ENCODE results near the gene INSYN2B. TPM values are rescaled to one million over a fixed set of nuclear protein-coding genes. Genes with fewer than 3 reads are reported as not detected.
"Not testable (repeated sequence)": the region's sequence is repeated elsewhere in the genome, so short reads cannot be mapped to it uniquely, and the experiment has no call there.

The INSYN2B gene
- total RNA-seq, 1 experiment from 2014 or later, result 11.1 TPM

DNA sequence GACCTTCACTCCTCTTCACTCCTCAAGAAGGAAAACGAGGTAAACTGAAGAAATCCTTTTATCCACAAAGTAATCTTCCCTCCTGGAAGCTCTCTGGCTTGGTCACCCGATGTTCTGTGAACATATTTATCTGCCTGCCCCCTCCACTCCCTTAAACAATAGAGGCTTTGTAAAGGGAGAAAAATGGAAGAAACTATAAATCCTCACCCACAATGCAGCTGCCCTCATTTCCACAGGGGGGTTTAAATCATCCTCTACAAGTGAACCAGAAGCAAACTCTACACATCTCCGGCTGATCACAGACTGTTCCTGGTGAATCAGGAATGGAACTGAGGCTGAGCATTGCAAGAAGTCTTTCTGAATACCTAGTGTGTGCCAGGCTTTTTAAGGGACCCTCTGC lies 7.2 kb downstream of the INSYN2B start:
- DNase-seq (ENCODE audit: low read depth), result no peak

DNA sequence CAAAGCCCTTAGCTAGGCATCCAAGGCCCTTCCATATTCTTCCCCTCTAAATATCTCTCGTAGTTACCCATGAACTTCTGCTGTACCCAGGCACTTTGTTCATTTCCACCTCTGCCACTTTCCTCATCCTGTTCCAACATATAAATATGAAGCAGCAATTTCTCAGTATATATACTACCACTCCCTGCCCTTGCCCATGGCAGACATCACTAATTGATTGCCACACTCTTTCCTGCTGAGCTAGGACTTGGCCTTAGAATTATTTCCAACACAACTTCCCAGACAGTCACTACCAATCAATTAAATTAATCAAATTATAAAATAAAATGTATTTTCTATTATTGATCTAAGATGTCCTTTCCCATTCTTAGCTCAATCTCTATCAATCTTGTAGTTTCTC lies 8.5 kb downstream of the INSYN2B start:
- no peak for DNase-seq (ENCODE audit: low read depth)

- peak; percentile 88 for DNase-seq (ENCODE audit: low read depth)
These were observed 9.2 kb downstream of the INSYN2B start for GRCh38 chr5:169970911-169971765.

DNA sequence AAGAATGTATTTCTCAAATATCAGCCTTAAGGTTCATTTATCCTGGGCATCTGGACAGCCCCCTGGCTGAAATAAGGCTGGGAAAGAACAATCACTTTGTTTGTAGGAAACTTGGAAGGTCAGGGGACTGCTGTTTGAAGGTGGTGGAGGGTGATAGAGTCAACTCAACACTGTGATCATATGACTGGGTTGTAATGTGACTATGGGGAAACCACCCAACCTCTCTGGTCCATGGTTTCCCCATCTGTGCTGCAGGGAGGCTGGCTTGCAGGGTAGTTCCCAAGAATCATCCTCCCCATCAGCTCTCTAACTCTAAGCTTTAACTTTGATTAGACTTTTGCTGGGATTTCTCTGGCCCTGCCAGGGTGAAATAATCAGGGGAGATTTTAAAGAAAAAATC lies 10.0 kb downstream of the INSYN2B start:
- DNase-seq (ENCODE audit: low read depth), result no peak

DNA sequence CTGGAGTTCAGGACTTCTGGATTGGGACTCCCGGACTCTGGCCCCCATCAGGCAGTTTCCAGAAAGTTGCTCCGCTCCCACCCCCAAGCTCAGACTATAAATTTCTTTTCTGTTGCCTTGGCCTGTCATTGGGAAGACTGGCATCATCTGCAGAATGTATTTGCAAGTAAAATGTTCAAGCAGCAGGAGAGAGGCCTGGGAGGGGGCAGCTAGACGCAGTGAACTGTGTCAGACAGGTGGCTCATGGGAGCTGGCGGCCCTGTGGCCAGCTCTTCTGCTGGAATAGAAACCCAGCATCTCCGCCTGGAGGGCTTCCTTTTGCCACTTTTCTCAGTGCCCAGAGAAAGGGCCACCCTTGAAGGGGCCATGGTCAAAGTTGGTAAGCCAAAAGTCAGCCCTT lies 16.0 kb downstream of the INSYN2B start:
- no peak for DNase-seq (ENCODE audit: low read depth)

GRCh38 chr5:169960659-169961058 lies 19.6 kb downstream of the INSYN2B start:
- no peak for DNase-seq (ENCODE audit: low read depth)

- DNase-seq (ENCODE audit: low read depth), result no peak
These were observed 22.0 kb downstream of the INSYN2B start for GRCh38 chr5:169958278-169958677.

DNA sequence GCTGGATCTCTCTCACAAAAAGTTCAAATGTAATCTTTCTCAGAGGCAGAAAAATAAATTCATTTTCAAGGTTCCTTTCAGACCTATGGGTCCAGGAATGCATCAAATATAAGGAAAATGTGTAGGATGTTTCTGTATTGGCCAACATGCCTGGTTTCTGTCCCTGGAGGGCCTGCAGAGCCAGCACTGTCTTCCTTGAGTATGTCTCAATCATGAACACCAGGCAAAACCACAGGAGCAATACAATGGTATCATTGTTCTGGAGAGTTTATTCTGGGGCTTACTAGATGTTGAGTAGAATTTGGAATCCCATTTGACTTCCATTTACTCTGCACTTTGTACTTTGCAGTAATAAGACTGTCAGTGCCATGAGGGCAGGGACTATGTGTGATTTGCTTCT lies 23.5 kb downstream of the INSYN2B start:
- DNase-seq (ENCODE audit: low read depth), result no peak

DNA sequence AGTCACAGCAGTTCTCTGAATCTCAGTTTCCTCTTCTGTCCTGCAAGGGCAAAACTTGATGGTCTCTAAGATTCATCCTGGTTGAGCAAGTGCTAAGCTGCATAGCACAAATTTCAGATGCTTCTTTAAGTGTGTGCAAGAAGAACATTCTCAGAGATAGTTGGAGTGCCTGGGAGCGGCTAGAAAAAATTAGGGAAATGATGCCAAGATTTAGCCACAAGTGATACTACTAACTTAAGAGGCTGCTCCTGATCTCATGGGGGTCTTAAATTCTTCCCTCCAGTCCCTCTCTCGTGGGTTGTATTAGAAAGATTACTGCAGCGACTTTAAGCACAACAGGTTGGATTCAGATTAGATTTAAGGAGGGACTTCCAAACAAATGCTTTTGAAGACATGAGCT lies 24.2 kb downstream of the INSYN2B start:
- no peak for DNase-seq (ENCODE audit: low read depth)

DNA sequence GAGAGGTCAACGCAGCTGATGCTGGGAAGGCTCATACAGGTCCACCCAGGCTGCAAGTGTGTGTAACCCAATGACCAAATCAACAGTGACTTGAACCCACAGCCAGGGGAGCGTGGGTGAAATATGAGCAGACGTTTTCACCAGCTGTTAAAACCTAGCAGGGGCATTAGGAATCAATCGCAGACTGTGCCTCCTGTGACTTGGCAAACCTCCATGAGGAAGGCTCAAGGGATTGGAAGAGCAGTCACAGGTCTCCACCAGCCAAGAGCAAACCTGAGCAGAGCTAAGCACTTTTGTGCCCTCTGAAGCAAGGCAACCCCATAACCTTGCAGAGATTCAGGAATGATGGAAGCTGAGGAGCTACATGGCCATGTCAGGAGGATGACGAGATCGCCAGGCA lies 25.5 kb downstream of the INSYN2B start:
- no peak for DNase-seq (ENCODE audit: low read depth)

DNA sequence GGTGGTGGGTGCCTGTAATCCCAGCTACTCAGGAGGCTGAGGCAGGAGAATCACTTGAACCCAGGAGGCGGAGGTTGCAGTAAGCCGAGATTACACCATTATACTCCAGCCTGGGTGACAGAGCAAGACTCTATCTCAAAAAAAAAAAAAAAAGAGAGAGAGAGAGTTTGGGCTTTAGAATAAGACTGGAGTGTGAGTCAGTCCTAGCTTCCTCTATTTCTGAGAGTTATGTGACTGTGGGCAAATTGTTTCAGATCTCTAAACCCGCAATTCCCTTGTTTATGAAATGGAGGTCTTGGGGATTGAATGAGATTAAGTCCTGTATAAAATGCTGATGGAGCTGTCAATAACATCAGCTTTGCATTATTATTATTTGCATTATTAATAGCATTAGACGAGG lies 27.1 kb downstream of the INSYN2B start:
- DNase-seq (ENCODE audit: low read depth), result not testable (repeated sequence)

GRCh38 chr5:169950333-169950732 lies 30.0 kb downstream of the INSYN2B start:
- DNase-seq (ENCODE audit: low read depth), result no peak

DNA sequence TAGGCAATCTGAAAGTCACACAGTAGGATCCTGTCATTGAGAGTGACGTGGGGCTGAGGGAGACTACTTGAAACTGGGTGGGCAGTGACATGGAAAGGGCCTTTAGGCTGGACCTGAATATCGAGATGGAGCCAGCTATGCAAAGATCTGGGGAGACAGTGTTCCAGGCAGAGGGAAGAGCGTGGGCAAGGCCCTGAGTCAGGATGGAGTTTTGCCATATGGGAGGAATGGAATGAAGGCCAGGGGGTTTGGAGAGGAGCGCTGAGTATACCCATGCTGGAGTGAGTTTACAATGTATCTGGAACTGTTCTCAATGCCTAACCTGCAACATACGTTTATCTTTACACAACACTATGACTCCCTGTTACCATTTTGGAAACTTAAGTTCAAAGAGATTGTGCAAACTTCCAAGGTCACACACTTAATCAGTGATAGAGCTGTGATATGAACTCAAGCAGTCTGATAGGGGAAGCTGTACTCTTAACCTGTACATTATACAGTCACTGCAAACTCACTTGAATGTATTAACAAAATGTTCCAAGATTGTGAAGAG lies 33.5 kb downstream of the INSYN2B start:
- no peak for DNase-seq (ENCODE audit: low read depth)

DNA sequence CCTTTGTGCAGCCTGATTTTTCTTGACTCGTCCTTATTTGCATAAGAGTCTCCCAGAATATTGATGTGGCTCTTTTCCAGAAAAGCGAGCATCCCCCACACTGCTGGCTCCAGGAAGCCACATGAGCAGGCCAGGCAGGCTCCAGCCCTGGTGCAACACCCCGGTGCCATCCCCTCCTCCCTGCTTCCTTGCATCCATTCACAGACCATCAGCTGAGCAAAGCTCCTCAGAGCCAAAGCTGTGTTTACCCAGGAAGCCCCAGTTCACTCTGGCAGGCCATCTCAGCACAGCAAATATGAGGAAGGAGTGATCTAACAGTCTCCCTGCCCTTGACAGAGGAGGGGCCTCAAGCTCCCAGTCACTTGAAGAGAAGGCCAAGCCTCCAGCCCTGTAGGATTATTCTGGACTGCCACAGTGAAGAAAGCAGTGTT lies 34.4 kb downstream of the INSYN2B start:
- DNase-seq (ENCODE audit: low read depth), result peak; percentile 65

DNA sequence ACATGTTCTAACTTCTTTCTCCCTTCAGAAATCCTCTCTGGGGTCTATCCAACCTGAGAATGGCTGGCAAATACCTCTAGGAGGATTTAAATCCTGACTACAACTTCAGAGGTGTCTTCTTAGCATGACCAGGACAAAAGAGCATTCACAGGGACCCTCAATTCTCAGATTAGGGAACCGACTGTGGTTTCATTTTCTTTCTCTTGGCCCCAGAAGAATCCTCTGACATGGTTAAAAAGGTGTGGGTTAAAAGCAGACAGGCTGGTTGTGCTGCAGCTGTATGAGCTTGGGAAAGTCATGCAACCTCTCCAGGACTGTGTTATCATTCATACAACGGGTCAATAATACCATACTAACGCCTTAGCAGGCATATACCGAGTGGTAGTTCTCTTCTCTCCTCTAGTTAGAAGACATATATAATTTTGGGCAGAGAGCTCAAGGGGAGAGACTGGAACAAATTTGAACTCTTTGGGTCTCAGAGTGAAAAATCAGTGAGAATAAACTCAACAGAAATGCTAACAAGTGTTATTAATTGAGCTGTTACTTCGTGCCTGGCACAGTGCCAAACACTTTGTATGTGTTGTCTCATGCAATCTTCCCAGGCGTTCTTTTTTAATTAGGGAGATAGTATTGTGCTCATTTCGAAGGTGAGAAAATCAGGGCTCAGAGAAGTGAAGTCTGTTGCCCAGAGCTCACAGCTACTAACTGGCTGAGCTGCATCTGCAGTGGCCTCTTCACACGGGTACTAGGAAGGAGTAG lies 35.2 kb downstream of the INSYN2B start:
- no peak for DNase-seq (ENCODE audit: low read depth)

- no peak for DNase-seq (ENCODE audit: low read depth)
These were observed 36.2 kb downstream of the INSYN2B start for GRCh38 chr5:169944115-169944514.

GRCh38 chr5:169943026-169943425 lies 37.3 kb downstream of the INSYN2B start:
- no peak for DNase-seq (ENCODE audit: low read depth)

GRCh38 chr5:169942181-169942580 lies 38.1 kb downstream of the INSYN2B start:
- DNase-seq (ENCODE audit: low read depth), result no peak

- no peak for DNase-seq (ENCODE audit: low read depth)
These were observed 38.8 kb downstream of the INSYN2B start for GRCh38 chr5:169941542-169941941.

DNA sequence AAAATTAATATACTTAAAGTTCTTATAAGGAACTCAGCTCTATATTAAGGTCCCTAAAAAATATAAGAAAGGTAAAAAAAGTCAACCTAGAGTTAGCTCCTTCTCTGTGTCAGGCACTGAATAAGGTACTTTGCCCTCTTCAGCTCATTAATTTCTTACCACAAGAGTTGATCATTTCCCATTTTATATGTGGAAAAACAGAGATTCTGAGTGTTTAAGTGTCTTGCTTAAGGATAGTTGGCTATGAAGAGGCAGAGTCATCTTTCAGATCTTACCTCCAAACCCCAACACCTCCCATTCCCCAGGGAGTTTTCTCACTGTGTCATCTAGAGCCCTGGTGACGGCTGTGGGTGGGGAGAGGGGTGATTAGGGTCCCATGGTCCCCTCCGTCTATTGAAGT lies 40.6 kb downstream of the INSYN2B start:
- DNase-seq (ENCODE audit: low read depth), result no peak

DNA sequence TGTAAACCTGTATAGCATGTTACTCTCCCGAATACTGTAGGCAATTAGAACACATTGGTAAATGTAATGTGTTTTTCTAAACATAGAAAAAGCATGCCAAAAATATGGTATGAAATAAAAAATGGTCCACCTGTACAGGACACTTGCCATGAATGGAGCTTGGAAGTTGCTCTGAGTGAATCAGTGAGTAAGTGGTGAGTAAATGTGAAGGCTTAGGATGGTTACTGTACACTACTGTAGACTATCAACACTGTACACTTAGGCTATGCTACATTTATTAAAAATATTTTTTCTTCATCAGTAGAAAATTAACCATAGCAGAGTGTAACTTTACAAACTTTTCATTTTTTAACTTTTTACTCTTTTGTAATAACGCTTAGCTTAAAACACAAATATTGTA lies 41.9 kb downstream of the INSYN2B start:
- no peak for DNase-seq (ENCODE audit: low read depth)

DNA sequence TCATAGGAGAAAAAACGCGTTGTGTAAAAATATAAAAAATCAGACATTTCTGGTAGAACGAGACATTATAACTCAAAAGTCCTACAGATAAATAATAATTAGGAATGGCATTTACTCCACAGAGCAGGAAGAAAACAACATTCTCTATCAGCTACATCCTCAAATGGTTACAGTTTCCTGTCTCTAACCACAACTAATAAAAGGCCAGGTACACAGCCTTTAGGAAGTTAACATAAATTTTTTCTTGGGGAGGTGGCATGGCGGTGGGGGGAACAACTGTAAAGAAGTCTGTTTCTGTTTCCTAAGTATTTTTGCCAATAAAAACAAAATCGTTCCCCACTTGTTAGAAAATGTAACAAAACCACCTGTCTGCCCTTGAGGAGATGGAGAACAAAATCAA lies 44.5 kb downstream of the INSYN2B start:
- DNase-seq (ENCODE audit: low read depth), result no peak

GRCh38 chr5:169934990-169935389 lies 45.3 kb downstream of the INSYN2B start:
- DNase-seq (ENCODE audit: low read depth), result no peak

Data from Daoy (cell line).